OCI-M2 (cell line): ENCODE results near the gene NLRP1.
"Not testable (repeated sequence)": the region's sequence is repeated elsewhere in the genome, so short reads cannot be mapped to it uniquely, and the experiment has no call there.

Experiments used
- DNase-seq: peaks from one replicate; lab custom pipeline; 2025; ENCODE audit not compliant: unreplicated experiment; lab: John Stamatoyannopoulos, UW

Gene NLRP1

GRCh38 chr17:5587438-5588032 is 3.2 kb upstream of the NLRP1 start:
- no peak for DNase-seq

GRCh38 chr17:5585836-5586521 is 1.7 kb upstream of the NLRP1 start:
- no peak for DNase-seq

- DNase-seq: no peak
Measured at GRCh38 chr17:5585287-5585794, 1.0 kb upstream of the NLRP1 start.

GRCh38 chr17:5583426-5584382 is 605 bp downstream of the NLRP1 start:
- no peak for DNase-seq

- no peak for DNase-seq
Measured at GRCh38 chr17:5582209-5583185, 1.8 kb downstream of the NLRP1 start.

GRCh38 chr17:5581655-5582054 is 2.7 kb downstream of the NLRP1 start:
- DNase-seq: no peak

- no peak for DNase-seq
Measured at GRCh38 chr17:5580969-5581368, 3.3 kb downstream of the NLRP1 start.

- no peak for DNase-seq
Measured at GRCh38 chr17:5580367-5580766, 3.9 kb downstream of the NLRP1 start.

GRCh38 chr17:5578768-5579167 is 5.5 kb downstream of the NLRP1 start:
- DNase-seq: not testable (repeated sequence)

GRCh38 chr17:5573017-5573416 is 11.3 kb downstream of the NLRP1 start:
- DNase-seq: not testable (repeated sequence)

GRCh38 chr17:5571281-5571680 is 13.0 kb downstream of the NLRP1 start:
- DNase-seq: no peak

- no peak for DNase-seq
Measured at GRCh38 chr17:5565808-5566207, 18.5 kb downstream of the NLRP1 start.

GRCh38 chr17:5563456-5563855 is 20.9 kb downstream of the NLRP1 start:
- DNase-seq: no peak

GRCh38 chr17:5562661-5563360 is 21.5 kb downstream of the NLRP1 start:
- DNase-seq: no peak

GRCh38 chr17:5561736-5562571 is 22.4 kb downstream of the NLRP1 start:
- DNase-seq: no peak

- DNase-seq: no peak
Measured at GRCh38 chr17:5560361-5560988, 23.8 kb downstream of the NLRP1 start.

- DNase-seq: no peak
Measured at GRCh38 chr17:5558815-5559785, 25.2 kb downstream of the NLRP1 start.
